ENCODE results near the gene SLC4A2.
A peak's percentile ranks its signal among the peaks of the same experiment; 100 is the strongest.
"Not testable (repeated sequence)": the region's sequence is repeated elsewhere in the genome, so short reads cannot be mapped to it uniquely, and the experiment has no call there.

The SLC4A2 gene

GRCh38 chr7:151026771-151027727 lies 32.3 kb upstream of the SLC4A2 start:
- DNase-seq, result peak; percentile 88

- not testable (repeated sequence) for DNase-seq
These were observed 31.7 kb upstream of the SLC4A2 start for GRCh38 chr7:151027728-151028130.

- DNase-seq, result peak; percentile 99
These were observed 31.1 kb upstream of the SLC4A2 start, which contains the start of gene ABCB8 for GRCh38 chr7:151028131-151028947. Gene ABCB8, plus strand, starts transcription at chr7:151028450. Its CDS starts 66 bp downstream, at chr7:151028516.

GRCh38 chr7:151028948-151029501 lies 30.4 kb upstream of the SLC4A2 start:
- DNase-seq, result no peak

DNA sequence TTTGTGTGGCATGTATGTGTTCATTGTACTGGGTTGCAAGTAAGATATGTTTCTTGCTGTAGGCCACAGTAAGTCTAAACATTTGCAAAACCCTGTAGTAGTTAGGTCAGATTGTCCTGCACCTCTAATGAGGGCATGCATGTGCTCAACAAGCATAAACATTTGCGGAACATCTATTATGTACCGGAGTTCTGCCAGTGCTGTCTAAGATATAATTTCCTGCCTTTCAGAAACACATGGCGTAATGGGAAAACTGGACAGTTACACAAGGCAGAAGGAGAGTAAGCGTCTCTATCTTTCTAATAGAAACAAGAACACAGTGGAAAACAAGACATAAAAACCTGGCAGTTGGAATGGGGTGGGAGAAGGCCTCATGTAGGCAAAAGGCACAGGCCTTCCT lies 28.4 kb upstream of the SLC4A2 start:
- DNase-seq, result no peak

DNA sequence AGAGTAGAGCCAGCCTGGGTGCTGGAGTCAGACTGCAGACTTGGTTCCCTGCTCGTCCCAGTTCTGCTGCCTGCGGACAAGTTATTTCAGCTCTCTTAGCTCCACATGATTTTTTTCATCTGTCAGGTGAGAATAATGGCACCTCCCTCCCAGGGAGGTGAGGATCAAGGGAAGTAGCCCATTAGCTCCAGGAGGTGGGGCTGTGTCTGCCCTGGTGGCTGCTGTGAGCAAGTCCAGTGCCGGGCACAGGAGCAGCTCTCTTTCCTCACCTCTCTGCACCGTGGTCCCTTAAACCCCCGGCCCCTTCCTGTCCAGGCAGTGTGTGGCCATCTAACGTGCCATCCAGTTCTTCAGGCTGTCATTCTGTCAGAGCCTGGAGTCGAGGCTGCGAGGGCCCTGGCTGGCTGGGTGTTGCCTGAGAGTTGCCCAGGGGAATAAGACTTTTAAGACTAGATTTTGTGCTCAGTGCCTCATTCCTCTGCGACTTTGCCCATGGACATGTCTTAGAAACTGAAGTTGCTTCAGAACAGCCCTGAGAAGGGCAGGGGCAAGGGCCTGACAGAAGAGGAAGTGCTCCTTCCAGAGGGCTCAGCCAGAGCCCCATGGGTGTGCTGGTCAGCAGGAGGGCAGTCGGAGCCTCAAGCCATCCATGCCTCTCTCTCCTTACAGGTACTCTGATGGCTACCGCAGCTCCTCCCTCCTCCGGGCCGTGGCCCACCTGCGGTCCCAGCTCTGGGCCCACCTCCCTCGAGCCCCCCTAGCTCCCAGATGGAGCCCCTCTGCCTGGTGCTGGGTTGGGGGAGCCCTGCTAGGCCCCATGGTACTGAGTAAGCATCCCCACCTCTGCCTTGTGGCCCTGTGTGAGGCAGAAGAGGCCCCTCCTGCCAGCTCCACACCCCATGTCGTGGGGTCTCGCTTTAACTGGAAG lies 26.2 kb upstream of the SLC4A2 start:
- peak; percentile 24 for DNase-seq

GRCh38 chr7:151033864-151034249 lies 25.5 kb upstream of the SLC4A2 start:
- DNase-seq, result no peak

- no peak for DNase-seq
These were observed 24.9 kb upstream of the SLC4A2 start for GRCh38 chr7:151034312-151035025.

GRCh38 chr7:151035026-151035717 lies 24.2 kb upstream of the SLC4A2 start:
- DNase-seq, result no peak

DNA sequence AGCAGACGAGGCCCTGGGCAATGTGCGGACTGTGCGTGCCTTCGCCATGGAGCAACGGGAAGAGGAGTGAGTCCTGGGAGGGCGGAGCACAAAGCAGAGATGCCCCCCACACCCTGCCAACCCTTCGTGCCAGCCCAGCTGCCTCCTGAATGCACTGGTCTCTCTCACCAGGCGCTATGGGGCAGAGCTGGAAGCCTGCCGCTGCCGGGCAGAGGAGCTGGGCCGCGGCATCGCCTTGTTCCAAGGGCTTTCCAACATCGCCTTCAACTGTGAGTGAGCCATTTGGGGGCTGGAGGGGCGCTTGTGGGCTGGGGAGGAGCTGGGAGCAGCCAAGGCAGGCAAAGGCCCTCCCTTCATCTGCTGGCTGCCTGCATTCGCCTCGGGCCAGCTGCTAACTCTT lies 23.5 kb upstream of the SLC4A2 start:
- DNase-seq, result no peak

DNA sequence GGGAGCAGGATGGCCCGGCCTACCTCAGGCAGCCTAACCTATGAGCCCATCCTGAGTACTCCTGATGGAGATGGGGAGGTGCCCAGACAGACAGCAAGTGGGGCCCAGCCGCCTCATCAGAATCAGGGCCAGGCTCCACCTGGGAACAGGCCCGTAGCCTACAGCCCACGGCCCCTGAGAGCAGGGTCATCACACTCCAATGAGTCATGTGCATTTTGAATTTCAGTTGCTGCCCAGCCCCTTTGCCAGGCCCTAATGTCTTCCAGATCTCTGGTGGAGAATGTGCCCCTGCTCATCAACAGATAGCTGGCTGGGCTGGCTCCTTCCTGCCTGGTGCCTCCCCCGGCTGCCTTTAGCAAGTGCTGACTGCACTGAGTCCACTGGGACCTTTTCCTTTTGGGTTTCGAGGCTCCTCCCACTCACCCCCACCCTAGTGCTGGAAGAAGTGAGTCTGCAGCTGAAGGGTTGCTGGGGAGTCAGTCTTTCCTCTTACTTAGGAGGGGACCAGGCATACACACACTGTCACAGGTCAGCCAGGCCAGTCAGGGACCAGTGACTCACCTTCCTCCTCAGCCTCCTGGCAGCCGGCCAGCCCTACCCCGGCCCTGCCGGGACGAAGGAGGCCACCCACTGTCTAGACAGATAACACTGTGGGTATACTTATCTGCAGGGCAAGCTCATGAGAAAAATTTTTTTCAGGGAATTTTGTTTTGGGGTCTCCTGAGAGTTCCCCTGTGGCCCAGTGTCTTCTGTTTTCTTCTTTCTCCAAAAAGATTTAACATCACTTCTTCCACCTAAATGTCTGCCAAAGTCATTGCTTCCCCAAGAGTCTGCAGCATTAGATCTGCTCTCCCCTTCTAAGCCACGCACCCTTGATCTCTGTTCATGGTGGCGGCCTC lies 20.2 kb upstream of the SLC4A2 start:
- peak; percentile 28 for DNase-seq

- peak; percentile 62 for DNase-seq
These were observed 19.4 kb upstream of the SLC4A2 start for GRCh38 chr7:151039850-151040548.

- DNase-seq, result no peak
These were observed 18.6 kb upstream of the SLC4A2 start for GRCh38 chr7:151040616-151041375.

- DNase-seq, result not testable (repeated sequence)
These were observed 15.9 kb upstream of the SLC4A2 start for GRCh38 chr7:151043449-151043848.

DNA sequence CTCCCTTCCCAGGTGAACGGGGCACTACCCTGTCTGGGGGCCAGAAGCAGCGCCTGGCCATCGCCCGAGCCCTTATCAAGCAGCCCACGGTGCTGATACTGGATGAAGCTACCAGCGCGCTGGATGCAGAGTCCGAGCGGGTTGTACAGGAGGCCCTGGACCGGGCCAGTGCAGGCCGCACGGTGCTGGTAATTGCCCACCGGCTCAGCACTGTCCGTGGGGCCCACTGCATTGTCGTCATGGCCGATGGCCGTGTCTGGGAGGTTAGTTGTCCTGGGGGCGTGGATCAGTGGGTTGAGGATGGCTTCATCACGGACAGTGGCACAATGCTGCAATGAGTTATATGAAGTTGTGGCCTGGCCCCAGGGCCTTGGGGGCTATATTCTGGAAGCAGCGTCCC lies 15.4 kb upstream of the SLC4A2 start:
- no peak for DNase-seq

DNA sequence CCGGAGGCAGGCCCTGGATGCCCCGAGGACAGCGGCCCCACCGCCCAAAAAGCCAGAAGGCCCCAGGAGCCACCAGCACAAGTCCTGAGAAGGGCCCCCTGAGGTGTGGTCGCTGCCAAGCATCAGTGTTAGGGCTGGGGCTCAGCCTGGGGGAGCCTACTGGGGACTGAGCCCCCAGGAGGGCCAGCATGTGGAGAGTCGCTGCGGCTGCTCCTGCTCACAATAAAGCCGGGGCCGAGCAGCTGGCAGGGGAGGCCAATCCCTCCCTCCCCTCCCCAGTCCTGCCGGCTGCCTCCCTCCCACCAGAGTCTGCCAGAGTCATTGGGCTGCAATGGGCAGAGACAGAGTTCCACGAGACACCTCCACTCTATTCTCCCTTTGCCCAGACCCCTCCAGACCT lies 14.1 kb upstream of the SLC4A2 start:
- peak; percentile 87 for DNase-seq

- no peak for DNase-seq
These were observed 13.4 kb upstream of the SLC4A2 start for GRCh38 chr7:151045967-151046366.

Measured in NCI-H82 (cell line).